ENCODE measurements around the gene NOTUM. TPM values are rescaled to one million over a fixed set of nuclear protein-coding genes. Genes with fewer than 3 reads are reported as not detected.

Gene NOTUM
- 1.4 and 2.4 TPM in 2 replicates for total RNA-seq (2014; rRNA removed; shearing (Covaris generic))

DNA sequence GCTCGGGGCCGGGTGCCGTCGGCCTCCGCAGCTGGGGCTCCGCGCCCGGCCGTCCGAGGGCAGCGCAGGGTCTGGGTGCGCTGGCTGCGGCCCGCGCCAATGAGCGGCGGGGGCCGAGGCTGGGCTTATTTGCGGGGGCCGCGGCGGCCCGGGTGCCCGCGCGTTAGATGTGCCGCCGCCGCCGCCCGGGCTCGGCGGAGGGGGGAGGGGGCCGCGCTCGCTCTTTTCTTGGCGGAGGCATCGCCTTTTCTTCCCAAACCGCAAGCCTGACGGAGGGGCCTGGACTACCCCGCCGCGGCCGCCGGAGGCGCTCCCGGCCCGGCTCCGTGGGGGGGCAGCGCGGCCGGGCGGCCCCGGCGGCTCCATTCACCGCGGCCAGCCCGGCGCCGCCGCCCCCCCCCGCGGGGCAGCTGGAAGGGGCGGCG lies at the start of gene NOTUM:
TSS of gene NOTUM (minus strand) at position 101 of the 425 bp plus-strand sequence. CDS start 278 bp downstream, outside the sequence.
- Histone ChIP-seq H3K4me1 (replicated peaks) (peaks cover 31% of the 10 kb centered on the region), H3K36me3 (0 out of 2 replicates have a peak, but pooled peaks cover 3% of the 10 kb centered on the region), H3K27me3 (replicated peaks) (peaks cover 84% of the 10 kb centered on the region), H3K27ac (no peak within 1 kb of the TSS), H3K4me3 (peak within 1 kb of the TSS; percentile 34), H3K9me3 (replicated peaks) (peaks cover 14% of the 10 kb centered on the region)
- DNase-seq (ENCODE audit: low read depth in 1 of 2, low spot score in 2 of 2) = peak; percentile 44 to 78

DNA sequence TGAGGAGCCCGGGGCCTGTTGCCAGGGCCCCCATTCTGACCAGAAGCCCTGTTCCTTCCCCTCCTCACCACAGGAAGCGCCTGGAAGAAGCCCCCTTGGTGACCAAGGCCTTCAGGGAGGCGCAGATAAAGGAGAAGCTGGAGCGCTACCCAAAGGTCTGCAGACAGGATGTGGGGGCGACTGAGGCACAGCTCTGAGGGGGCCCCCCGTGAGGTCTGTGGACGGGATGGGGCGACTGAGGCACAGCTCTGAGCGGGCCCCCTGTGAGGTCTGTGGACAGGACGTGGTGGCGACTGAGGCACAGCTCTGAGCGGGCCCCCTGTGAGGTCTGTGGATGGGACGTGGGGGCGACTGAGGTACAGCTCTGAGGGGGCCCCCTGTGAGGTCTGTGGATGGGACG lies 48.4 kb upstream of the NOTUM start:
- no peak overlapping the region for H3K4me3 ChIP-seq
- H3K4me1 ChIP-seq (replicated peaks) = peaks cover 36% of the 10 kb centered on the region
- no peaks in the 10 kb centered on the region for H3K9me3 ChIP-seq (replicated peaks)
- peaks cover 8% of the 10 kb centered on the region; the same call in 1 of the 2 replicates for H3K36me3 ChIP-seq
- no peak overlapping the region for H3K27ac ChIP-seq
- no peak for DNase-seq (ENCODE audit: low read depth in 1 of 2, low spot score in 2 of 2)
- H3K27me3 ChIP-seq (replicated peaks) = no peaks in the 10 kb centered on the region

GRCh38 chr17:82008941-82009405 lies 48.0 kb upstream of the NOTUM start:
- no peak overlapping the region for H3K27ac ChIP-seq
- H3K9me3 ChIP-seq (replicated peaks) = no peaks in the 10 kb centered on the region
- no peak overlapping the region for H3K4me3 ChIP-seq
- no peaks in the 10 kb centered on the region for H3K27me3 ChIP-seq (replicated peaks)
- H3K36me3 ChIP-seq = peaks cover 5% of the 10 kb centered on the region; the same call in 1 of the 2 replicates
- no peak for DNase-seq (ENCODE audit: low read depth in 1 of 2, low spot score in 2 of 2)
- peaks cover 40% of the 10 kb centered on the region for H3K4me1 ChIP-seq (replicated peaks)

DNA sequence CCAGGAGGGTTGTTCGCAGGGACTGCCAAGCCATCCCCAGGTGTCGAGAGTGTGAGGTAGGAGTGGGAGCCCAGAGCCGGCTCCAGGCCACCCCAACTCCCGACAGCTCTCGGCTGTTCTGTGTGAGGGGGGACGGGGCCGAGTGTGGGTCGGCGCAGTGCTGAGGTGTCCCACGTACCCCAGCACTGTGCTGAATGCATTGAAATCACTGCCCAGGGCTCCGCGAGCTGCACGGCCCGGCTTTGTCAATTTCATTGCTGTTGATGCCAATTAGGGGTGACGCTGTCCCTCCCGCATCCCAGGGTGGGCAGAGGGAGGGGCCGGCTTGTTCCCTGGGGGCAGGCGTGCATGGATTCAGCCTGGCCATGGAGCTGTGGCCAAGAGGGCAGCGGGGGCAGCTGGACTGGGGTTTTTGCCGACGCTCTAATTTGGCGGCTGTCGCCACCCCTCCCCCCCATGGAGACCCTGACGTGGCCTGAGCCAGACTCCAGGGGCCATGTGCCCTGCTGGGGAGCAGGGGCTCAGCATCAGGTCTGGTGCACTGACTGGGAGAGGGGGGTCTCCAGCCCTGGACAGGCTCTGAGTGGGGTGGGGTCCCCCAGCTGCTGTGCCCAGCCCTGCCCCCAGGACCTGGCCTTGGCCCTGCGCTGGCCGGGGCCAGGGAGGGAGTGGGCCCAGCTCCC lies 47.4 kb upstream of the NOTUM start:
- no peak for DNase-seq (ENCODE audit: low read depth in 1 of 2, low spot score in 2 of 2)
- Histone ChIP-seq H3K9me3 (replicated peaks) (no peaks in the 10 kb centered on the region), H3K4me3 (no peak overlapping the region), H3K27me3 (replicated peaks) (no peaks in the 10 kb centered on the region), H3K36me3 (peaks cover 5% of the 10 kb centered on the region; the same call in 1 of the 2 replicates), H3K27ac (no peak overlapping the region), H3K4me1 (replicated peaks) (peaks cover 44% of the 10 kb centered on the region)

DNA sequence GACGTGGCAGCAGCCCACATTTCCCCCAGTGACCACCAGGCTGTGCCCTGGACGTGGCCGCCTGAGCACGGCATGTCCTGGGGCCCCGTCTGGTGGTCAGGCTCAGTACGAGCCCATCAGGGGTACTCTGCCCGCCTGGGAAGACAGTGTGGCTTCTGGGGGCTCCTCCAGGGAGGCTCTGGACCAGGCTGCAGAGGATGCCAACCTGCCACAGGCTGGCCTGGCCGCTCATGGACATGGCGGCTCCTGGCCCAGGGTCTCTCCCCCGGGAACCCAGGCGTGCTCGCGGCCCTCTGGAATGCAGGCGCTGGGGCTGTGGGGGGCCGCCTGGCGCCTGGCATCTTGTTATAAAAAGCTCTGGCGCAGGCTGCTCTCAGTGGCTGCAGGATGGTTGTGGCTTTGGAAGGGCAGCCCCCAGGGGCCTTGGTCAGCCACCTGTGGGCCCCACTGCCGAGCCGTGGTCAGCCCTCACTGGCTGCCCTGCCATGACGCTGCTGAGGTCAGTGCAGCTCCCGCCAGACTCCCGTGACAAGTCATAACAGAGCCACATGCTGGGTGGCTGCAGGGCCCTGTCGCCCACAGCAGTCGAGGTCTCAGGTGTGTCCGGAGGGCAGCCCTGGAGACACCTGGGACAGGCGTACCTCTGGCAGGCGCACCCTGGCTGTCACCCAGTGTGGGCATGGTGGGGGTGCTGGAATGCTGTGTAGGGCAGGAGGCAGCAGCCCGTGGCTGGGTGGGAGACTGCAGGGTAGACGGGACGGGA lies 46.7 kb upstream of the NOTUM start:
- H3K4me3 ChIP-seq = no peak overlapping the region
- no peaks in the 10 kb centered on the region for H3K27me3 ChIP-seq (replicated peaks)
- DNase-seq (ENCODE audit: low read depth in 1 of 2, low spot score in 2 of 2) = no peak
- H3K4me1 ChIP-seq (replicated peaks) = peaks cover 51% of the 10 kb centered on the region
- H3K9me3 ChIP-seq (replicated peaks) = no peaks in the 10 kb centered on the region
- H3K36me3 ChIP-seq = peaks cover 5% of the 10 kb centered on the region; the same call in 1 of the 2 replicates
- no peak overlapping the region for H3K27ac ChIP-seq

DNA sequence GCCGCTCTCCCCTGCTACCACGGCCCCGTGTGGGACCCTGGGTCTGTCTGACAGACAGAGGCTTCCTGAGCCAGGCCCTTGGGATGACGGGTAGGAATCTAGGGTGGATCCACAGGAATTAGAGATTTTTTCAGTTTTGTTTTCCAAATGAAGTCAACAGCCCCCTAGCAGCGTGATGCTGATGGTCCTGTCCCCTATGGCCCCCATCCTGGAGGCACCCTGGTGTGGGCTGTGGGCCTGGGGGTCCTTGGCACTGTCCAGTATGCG lies 46.2 kb upstream of the NOTUM start:
- Histone ChIP-seq H3K4me3 (no peak overlapping the region), H3K9me3 (replicated peaks) (no peaks in the 10 kb centered on the region), H3K27ac (no peak overlapping the region), H3K36me3 (peaks cover 5% of the 10 kb centered on the region; the same call in 1 of the 2 replicates), H3K4me1 (replicated peaks) (peaks cover 57% of the 10 kb centered on the region), H3K27me3 (replicated peaks) (no peaks in the 10 kb centered on the region)
- DNase-seq (ENCODE audit: low read depth in 1 of 2, low spot score in 2 of 2) = no peak

DNA sequence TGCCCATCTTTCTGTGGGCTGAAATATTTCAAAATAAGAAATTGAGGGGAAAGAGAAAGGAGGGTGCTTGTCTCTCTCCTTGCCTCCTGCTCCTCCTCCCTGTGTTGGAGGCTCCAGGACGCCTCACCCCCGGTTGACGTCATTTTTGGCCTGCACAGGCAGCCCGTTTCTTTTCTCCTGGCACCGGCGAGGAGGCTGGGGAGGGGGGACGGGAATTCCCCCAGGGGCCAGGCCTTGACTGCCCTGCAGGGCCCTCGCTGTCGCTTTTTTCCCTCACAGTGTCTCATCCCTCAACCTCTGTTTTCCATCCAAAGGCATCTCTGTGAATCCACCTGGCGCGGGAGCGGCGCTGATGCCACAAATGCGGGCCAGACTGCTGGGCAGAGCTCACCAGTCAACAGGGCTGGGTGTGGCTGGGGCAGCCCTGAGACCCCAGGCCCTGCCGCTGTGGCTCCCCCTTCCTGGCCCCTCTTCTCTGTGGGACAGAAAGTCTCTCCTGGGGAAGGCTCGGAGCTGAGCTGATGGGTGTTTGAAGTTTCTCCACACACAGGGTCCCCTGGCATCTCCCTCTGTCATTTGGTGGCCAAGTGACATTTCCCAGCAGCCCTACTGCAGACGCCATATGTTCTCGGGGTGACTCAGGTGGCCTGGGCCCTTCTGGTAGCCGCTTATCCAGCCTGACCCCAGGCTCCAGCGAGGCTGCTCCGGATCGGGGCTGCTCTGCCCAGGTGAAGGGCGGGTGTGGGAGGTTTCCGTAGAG lies 45.7 kb upstream of the NOTUM start:
- Histone ChIP-seq H3K9me3 (replicated peaks) (no peaks in the 10 kb centered on the region), H3K4me3 (no peak overlapping the region), H3K4me1 (replicated peaks) (peaks cover 57% of the 10 kb centered on the region), H3K27me3 (replicated peaks) (no peaks in the 10 kb centered on the region), H3K36me3 (peaks cover 5% of the 10 kb centered on the region; the same call in 1 of the 2 replicates), H3K27ac (no peak overlapping the region)
- DNase-seq (ENCODE audit: low read depth in 1 of 2, low spot score in 2 of 2) = peak; percentile 55 to 76

DNA sequence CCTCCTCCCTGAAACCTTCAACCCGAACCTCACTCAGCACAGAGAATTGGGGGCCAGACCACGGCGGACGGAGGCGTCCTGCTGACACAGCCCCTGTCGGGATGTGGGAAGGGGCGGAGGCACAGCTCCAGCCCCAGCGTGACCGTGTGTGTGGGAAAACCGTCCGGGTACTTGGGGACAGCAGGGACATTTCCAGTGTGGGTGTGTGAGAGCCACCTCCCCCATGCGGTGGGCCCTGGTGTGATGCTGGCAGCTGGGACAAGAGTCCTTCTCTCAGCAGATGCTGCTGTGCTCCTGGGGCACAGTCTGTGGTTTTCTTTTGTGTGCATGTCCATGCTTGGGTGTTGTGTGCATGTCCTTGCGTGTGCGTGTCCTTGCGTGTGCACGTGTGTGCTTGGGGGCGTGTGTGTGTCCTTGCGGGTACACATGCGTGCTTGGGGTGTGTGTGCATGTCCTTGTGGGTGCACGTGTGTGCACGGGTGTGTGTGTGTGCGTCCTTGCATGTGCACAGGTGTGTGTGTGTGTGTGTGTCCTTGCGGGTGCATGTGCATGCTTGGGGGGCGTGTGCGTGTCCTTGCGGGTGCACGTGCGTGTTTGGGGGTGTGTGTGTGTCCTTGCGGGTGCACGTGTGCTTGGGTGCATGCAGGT lies 44.8 kb upstream of the NOTUM start:
- no peaks in the 10 kb centered on the region for H3K27me3 ChIP-seq (replicated peaks)
- H3K4me3 ChIP-seq = no peak overlapping the region
- no peak overlapping the region for H3K27ac ChIP-seq
- no peaks in the 10 kb centered on the region for H3K9me3 ChIP-seq (replicated peaks)
- no peak for DNase-seq (ENCODE audit: low read depth in 1 of 2, low spot score in 2 of 2)
- H3K4me1 ChIP-seq (replicated peaks) = peaks cover 57% of the 10 kb centered on the region
- peaks cover 3% of the 10 kb centered on the region; the same call in 1 of the 2 replicates for H3K36me3 ChIP-seq

DNA sequence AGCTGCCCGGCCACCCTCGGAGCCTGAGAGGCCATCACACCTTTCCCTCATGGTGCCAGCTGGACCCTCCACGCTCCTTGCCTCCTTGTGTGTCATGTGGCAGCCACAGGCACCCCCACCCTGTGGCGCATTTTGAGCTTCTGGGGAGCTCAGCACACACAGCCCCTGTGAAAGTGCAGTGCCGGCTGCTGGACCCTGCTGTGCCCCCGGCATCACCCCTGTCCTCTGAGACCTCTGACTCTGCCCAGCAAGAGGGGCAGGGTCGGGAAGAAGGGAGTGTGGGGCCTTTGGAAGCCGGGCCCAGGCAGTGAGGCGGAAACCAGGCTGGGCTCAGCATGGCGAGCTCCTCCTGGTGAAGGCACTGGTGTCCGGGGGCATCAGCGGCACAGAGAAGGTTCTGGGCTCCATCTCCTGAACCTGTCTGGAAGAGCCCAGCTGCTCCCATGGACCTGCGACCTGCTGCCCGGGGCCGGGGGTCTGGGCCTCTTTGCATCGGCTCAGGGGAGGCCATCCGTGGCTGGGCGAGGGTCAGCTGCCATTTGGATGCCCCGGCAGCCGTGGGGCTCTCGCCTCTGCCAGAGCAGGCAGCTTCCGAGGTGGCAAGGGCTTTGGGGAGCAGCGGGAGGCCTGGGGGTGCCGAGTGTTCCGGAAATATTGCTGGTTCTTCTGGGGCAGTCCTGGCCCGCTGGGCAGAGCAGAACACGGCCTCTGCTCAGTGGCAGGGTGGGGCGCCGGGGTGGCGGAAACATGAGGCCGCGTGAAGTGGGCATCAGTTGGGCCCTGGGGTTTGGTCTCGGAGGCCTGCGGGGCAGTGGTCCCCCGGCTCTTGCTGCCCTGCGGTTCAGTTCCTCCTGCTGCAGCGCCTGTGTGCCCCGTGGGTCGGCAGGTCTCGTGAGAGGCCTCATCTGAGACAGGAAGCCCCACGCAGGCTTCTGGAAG lies 43.8 kb upstream of the NOTUM start:
- no peak for DNase-seq (ENCODE audit: low read depth in 1 of 2, low spot score in 2 of 2)
- no peaks in the 10 kb centered on the region; the same call in 1 of the 2 replicates for H3K36me3 ChIP-seq
- no peaks in the 10 kb centered on the region for H3K27me3 ChIP-seq (replicated peaks)
- H3K27ac ChIP-seq = peak overlapping the region; percentile 63
- peaks cover 57% of the 10 kb centered on the region for H3K4me1 ChIP-seq (replicated peaks)
- no peak overlapping the region for H3K4me3 ChIP-seq
- no peaks in the 10 kb centered on the region for H3K9me3 ChIP-seq (replicated peaks)

DNA sequence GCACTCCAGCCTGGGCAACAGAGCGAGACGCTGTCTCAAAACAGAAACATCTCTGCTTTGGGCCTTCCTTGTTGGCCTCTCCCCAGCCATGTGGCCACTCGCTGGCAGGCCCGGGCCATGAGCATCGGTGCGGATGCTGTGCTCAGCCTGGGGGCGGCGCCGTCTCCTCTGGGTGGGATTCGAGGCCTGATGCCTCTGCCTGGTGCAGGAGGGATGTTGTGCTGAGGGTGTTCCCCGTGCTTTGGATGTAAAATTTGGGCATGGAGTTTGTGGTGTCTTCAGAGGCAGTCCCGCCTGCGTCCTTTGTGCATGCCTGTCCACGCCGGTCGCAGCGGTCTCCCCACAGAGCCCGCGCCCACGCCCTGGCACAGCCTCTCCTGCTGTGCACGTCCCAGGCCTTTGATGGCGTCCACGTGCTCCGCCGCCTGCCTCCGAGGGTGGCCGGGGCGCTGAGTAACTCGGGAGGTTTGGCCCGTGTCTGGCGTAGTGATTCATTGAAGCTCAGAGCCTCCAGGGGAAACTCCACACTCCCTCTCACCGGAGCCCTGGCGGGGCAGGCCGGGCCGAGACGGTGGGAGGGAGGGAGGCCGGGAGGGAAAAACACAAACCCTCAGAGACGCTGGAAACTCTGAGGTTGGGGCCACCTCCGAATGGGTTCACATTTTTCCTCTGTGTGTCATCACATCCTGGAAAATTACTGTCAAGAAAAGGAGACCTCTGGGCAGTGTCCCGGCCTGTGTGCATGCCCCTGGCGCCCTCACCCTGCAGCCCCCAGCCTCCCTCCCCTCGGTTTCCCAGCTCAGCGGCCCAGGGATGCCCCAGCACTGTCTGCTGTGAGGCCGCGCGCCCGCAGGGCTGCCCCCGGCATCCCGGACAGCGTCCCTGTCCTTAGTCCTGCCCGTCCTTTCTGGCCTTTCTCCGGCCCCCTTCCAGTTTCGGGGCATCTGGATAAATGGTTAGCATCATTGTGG lies 42.7 kb upstream of the NOTUM start:
- Histone ChIP-seq H3K9me3 (replicated peaks) (no peaks in the 10 kb centered on the region), H3K27ac (peak overlapping the region; percentile 63), H3K4me1 (replicated peaks) (peaks cover 57% of the 10 kb centered on the region), H3K27me3 (replicated peaks) (no peaks in the 10 kb centered on the region), H3K4me3 (no peak overlapping the region), H3K36me3 (no peaks in the 10 kb centered on the region)
- DNase-seq (ENCODE audit: low read depth in 1 of 2, low spot score in 2 of 2) = peak; percentile 99

DNA sequence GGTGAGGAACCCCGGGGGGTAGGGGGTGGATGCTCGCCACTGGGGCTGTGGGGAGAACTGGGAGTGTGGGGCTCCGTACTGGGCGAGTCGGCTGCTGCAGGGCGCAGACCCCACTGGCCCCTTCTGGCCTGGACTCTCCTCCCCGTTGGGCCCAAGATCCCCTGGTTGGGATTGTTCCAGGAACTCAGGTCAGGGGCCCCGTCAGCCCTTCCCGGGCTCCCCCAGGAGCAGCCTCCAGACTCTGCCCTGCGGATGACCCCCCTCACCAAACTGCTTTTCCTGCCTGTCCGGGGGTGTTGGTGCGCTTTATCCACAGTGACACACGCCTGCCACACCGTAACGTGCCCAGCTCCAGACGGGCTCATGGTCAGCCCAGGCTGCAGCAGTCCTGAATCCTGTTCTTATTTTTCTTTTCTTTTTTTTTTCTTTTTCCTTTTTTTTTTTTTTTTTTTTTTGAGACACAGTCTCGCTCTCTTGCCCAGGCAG lies 40.6 kb upstream of the NOTUM start:
- no peaks in the 10 kb centered on the region; the same call in 1 of the 2 replicates for H3K27me3 ChIP-seq (replicated peaks)
- H3K4me1 ChIP-seq (replicated peaks) = peaks cover 43% of the 10 kb centered on the region
- H3K27ac ChIP-seq = no peak overlapping the region
- peaks cover 5% of the 10 kb centered on the region for H3K36me3 ChIP-seq
- no peaks in the 10 kb centered on the region for H3K9me3 ChIP-seq (replicated peaks)
- DNase-seq (ENCODE audit: low read depth in 1 of 2, low spot score in 2 of 2) = no peak
- no peak overlapping the region for H3K4me3 ChIP-seq
